Activated CD4-positive, alpha-beta T cell treated with anti-CD3 and anti-CD28 coated beads for 24 hours (primary cell): ENCODE results near the gene AHNAK2.

Source experiments
- DNase-seq, 2 donors: peaks; one replicate each; pipeline ENCODE4 v3.0.0-alpha.2; 2020; ENCODE audit warnings: low read depth in 2 of 2

The AHNAK2 gene

DNA sequence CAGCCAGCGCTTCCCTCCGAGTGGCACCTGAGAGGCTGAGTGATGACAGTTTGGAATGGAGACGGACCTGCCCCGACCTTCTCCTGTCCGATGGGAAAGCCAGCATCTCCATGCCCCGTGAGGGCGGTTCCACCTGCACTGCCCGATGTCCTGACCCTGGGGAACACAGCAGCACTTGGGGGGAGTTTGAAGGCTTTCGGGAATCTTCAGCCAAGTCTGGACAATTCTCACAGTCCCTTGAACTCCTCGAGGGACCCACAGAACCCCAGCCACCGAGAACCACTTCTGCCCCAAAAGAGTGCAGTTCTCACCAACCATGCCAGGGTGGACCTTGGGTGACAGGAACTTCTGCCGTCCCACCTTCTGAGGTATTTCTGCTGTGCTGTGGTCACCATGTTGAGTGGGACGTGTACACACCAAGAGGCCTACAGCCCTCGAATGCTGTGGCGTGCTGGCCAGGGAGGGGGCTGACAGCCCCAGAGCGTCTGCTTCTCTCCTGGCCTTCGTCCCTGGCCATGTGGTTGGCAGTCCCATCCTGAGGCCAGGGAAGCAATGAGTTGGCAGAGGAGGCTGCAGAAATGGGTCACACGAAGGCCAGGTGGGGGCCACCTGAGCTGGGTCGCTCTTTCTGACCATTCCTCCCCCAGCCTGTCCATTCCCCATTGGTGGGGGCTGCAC is 8.5 kb upstream of the AHNAK2 start:
- no peak for DNase-seq

DNA sequence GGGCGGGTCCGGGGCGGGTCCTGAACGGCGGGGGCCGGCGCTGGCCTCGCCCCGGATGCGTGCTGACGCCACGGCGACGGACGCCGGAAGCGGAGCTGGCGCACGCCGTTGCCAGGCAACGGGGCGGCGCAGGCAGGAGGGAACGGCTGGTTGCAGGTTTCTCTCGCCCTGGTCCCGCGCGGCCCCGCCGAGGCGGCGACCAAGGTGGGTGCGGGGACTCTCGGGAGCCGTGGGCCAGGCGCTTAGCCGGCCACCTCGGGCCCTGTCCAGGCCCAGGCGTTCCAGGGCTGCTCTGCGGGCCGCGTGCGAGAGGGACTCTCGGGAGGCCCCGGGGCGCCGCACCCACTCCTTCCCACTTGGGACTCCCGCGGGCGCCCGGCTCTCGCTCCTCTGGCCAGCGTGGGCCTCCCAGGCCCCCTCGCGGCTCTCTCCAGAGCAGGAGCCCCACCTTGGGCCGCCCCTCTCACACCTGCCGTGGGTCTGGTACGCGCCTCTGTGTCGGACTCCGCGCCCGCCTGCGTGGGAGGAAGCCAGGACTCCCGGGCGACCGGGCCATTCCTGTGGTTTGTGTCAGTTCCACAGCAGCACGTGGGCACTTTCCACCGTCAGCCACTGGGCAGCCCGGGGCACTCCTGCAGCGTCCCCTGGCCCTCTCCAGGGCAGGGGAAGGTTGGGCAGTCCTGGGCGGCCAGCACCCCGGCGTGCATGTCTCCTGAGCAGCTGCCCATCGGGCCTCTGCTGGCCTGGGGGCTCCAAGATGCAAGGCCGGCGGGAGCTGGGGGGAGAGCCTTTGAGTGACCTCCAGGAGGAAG is 7.7 kb upstream of the AHNAK2 start, which contains the start of gene CLBA1:
Gene CLBA1, plus strand, starts transcription at position 114 of the 812 bp plus-strand sequence. Its CDS starts 644 bp downstream, at position 758.
- peak; percentile 77 for DNase-seq

DNA sequence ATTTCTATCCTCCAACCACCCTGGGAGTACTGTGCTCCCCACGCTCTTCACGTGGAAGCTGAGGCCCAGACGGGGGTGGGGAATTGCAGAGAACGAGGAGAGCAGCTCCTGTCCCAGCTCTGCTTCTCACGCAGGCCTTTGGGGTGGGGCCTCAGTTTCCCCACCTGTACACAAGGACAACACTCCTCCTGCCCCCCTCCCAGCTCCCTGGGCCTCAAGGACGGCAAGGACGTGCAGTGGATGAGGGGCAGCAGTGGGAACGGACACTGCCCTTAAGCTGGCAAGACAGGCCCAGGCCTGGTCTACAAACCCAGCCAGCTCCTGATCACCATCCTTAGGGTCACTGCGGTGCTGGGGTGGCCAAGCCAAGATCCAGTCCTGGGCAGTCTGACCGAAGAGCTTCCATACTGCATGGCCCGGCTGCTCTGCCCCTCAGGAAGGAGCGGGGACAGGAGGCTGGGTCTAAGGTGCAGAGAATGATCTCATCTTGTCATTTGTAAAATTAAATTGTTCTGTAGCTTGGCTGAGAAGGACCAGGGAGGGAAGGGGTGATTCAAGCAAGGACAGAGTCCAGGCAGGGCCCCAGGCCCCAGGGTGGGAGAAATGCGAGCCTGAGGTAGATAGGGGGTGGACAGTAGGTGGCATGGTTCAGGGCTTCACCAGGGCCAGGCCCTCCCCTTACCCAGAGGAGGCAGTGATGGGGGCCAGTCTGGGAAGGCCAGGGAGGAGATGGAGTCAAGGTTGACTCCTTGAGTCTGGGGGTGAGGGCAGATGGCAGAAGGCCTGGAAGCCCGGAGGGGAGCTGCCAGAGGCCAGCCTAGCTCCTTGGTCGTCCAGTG is 6.1 kb upstream of the AHNAK2 start:
- no peak for DNase-seq

GRCh38 chr14:104983231-104983721 is 5.1 kb upstream of the AHNAK2 start:
- no peak for DNase-seq

- DNase-seq: no peak
Observed at GRCh38 chr14:104982548-104983230, 4.5 kb upstream of the AHNAK2 start.

GRCh38 chr14:104981699-104982541 is 3.7 kb upstream of the AHNAK2 start:
- no peak for DNase-seq

GRCh38 chr14:104980611-104981531 is 2.7 kb upstream of the AHNAK2 start:
- DNase-seq: no peak

DNA sequence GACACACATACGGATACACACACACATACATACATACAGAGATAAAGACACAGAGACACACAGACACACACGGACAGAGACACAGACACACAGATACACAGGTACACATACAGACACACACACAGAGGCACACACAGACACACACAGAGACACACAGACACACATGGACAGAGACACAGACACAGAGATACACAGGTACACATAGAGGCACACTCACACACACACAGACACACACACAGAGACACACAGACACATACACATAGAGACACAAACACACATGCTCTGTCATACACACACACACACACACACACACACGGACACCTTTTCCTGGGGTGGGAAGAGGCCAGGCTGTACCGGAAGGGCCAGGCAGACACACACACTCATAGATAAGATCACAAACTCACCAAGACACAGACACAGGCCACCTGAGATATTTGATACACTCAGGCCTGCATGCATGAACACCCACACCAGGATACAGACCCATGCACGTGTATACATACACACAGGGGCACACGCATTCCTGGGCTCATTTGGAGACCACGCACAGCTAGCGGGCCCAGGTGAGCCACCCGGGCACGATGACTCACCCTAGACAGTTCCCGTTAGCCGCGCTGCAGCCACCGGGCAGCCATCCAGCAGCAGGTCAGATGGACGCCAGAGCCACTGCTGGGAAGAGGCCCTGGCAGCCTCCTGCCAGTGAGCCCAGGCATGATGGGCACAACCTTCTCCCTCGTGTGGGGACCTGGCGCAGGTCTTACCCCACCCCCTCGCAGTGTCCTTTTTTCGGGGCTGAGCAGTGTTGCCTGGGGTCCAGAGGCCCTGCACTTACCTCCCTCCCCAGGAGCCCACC is 1.8 kb upstream of the AHNAK2 start:
- DNase-seq: no peak

DNA sequence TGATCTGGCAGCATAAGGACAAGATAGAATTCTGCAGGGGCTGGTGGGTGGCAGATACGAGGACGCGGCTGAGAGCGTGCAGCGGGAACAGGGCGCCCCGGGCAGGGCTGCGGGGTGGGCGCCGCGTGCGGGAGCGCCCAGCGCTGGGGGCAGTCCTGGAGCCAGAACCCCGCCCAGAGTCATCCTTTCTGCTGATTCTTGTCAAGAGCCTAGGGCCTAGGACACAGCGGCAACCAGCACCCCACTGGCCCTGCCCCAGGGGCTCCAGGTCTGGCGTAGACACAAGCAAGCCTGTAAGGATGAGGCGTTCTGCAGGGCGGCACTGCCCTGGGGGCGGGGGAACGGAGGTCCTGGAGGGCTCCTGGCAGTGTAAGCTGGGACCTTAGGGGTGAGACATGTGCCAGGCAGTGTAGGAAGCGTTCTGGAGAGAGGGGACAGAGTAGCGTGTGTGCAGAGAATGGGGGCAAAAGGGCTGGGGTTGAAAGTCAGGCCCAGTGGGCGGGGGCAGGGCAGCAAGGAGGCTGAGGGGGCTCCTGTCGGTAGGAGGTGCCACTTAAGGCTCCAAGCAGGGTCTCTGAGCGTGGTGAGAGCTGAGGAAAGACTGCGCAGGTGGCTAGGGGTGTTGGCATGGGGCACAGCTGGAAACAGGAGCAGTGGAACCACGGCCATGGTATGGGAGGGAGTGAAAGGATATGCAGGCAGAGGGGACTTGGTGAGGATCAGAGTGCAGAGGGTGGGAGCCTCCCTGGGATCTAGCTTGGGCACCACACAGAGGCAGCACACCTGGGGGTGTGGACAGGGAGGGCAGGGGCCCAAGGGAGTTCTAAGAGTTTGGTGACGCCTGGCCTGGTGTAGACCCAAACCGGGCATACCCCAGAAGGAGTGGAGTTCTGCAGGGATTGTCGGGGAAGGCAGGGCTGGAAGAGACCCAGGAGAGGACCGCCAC is 845 bp upstream of the AHNAK2 start:
- DNase-seq: no peak

- DNase-seq: no peak
Observed at GRCh38 chr14:104977008-104977680, 1.0 kb downstream of the AHNAK2 start.

DNA sequence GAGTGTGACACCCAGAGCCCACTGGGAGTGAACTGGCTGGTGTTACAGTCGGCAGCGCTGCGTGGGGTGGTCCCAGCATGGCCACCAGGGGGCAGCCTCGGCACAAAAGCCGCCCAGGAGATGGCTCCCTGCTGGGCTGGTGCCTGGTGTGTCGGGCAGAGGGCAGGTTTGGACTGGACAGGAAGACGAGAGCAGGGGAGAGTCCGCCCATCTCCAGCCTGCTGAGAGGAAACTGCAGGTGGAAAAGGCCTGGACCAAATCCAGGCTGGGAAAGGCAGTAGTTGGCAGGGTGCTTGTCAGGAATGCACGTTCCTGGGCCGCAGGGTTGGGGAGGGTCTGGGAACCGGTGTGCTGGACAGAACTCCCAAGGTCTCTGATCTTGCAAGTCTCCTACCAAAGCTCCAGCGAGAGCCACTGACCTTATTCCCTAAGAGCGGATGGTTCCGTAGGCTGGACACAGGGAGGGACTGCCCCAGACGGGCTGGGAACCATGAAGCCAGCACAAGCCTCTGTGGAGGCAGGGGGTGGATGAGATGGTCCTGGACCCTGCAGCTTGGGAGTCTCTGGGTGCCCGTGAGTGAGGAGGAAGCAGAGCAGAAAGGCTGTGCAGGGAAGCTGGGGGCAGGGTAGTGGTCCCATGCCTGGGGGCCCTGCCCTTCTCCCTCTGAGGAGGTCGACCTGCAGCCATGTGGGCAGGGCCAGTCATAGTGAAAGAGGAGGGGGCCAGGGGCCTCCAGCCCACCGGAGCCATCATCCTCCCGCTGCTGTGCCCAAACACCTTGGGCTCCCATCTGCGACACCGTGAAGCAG is 1.8 kb downstream of the AHNAK2 start:
- DNase-seq: peak; percentile 82 to 86

DNA sequence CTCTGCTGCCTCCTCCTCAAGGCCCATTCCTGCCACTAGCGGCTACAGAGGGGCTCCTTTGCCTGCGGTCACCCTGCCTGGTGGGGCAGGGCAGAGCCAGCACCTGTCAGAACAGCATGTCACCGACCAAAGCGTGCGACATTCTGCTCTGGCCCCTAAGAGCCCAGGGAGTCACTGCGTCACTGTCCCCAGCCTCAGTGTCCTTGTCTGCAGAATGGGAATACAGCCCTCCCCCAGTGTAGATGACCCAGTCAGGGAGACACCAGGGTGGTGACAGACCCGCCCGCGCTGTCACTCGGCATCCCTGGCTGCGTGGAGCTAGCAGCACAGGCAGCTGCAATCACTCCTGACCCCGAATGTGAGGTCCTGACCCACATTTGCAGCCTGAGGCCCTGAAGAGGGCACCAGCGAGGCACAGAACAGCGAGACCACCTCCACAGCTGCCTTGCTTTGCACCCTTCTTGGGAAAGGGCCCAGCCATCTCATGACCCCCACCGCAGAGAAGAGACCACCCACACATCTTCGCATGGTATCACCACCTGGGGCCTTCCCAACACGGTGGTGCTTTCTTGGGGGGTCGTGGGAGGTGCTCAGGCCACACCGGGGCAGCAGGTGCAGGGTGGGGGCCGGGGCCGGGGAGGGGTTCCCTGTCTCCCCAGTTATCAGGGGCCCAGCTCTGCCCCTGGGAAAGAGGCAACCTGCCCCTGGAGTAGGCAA is 2.5 kb downstream of the AHNAK2 start:
- no peak for DNase-seq

DNA sequence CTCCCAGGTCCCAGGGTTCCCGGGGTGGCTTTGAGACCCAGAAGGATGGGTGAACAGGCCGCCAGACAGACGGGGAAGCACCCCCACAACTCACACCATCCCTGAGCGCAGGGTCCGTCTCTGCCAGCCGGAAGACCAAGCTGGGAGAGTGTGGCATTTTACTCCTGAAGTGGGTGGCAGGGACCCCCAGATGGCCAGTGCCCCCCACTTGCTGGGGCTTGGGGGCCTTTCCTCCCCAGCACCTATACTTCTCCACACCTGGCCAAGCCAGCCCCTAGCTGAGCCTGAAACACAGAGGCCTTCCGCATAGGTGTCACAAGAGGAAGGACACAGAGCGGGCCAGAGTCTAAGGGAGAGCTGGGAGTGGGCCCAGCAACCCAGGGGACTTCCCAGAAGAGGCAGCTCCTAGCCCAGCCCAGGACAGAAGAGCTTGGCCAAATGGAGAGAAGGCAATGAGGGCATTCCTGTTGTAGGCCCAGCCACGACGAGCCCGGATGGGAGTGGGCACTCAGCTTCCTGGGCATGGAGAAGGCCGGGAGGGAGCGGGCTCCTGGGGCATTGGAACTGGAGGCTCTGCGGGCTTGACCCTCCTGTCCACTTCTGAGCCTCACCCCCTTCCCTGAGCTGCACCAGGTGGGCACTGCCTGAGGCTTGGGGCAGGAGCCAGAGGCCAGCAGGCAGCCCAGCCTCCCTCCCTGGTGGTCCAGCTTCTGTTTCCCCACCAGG is 3.3 kb downstream of the AHNAK2 start:
- DNase-seq: no peak

DNA sequence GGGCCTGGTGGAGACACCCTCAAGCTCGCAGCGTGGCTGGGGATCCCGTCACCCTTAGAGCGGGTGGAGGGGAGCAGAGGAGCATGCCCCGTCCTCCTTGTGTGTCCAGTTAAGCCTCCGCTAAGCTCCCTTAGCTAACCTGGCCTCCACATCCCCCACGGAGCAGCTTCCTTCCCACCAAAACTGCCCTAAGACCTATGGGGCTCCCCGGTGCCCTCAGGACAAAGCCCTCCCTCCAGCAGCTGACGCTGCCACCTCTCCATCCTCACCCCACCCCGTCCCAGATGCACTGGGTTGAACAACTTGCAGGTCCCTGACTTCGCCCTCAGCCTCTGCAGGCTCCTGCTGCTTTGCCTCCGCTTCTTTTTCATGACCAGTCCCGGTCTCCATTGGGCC is 4.0 kb downstream of the AHNAK2 start:
- no peak for DNase-seq
